ENCODE results near the gene GRK4. TPM values are rescaled to one million over a fixed set of nuclear protein-coding genes. Genes with fewer than 3 reads are reported as not detected.
"Not testable (repeated sequence)": the region's sequence is repeated elsewhere in the genome, so short reads cannot be mapped to it uniquely, and the experiment has no call there.

The GRK4 gene
- total RNA-seq, 1 donor from 2014 or later: 14.8 TPM

- DNase-seq (ENCODE audit: low spot score): peak; percentile 32
- ATAC-seq: no peak
- intact Hi-C loops (cut with DNase I): no loop called here
Measured at GRCh38 chr4:3046623-3047022, 83.3 kb downstream of the GRK4 start.

DNA sequence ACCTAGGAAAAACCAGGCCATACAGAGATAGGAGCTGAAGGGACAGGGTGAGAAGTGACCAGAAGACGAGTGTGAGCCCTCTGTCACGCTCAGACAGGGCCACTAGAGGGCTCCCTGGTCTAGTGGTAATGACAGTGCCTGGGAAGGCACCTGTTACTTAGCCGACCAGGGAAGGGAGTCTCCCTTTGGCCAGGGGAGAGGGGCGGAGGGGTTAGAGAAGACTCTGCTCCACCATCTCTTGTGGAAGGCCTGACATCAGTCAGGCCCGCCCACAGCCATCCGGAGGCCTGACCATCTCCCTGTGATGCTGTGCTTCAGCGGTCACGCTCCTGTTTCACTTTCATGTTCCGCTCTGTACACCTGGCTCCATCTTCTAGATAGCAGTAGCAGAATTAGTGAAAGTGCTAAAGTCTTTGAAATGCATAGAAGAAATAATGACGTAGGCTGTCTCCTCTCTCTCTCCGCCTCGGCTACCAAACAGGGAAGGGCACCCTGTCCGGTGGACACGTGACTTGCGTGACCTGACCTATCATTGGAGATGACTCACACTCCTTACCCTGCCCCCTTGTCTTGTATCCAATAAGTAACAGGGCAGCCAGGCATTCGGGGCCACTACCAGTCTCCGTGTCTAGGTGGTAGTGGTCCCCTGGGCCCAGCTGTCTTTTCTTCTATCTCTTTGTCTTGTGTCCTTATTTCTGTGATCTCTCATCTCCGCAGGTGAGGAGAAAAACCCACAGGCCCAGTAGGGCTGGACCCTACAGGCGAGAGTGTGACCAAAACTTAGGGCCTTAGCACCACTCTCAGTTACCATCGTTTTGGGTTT lies 84.3 kb downstream of the GRK4 start:
- intact Hi-C loops (cut with DNase I): no loop called here
- DNase-seq (ENCODE audit: low spot score) (peak; percentile 81), ATAC-seq (peak; percentile 59)

- ATAC-seq; intact Hi-C loops (cut with DNase I): not testable (repeated sequence)
- peak; percentile 51 for DNase-seq (ENCODE audit: low spot score)
Measured at GRCh38 chr4:3051141-3051897, 87.9 kb downstream of the GRK4 start.

GRCh38 chr4:3054169-3054759 lies 90.9 kb downstream of the GRK4 start:
- no peak for DNase-seq (ENCODE audit: low spot score)
- no peak for ATAC-seq
- intact Hi-C loops (cut with DNase I): no loop called here

DNA sequence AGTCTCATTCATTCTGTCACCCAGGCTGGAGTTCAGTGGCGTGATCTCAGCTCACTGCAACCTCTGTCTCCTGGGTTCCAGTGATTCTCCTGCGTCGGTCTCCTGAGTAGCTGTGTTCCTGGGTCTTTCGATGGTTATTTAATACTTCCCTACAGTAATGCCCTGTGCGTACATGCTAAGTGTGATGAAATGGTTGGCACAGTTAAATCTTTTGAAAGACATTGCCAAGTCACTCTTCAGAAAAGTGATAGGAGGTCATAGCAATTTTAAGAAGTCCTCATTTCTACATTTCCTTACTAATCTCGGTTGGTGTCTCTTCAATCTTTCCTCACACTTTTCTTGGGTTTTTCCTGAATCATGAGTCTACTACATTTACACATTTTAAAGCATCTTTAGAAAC lies 96.6 kb downstream of the GRK4 start:
- ATAC-seq: no peak
- no peak for DNase-seq (ENCODE audit: low spot score)
- intact Hi-C loops (cut with DNase I): no loop called here

GRCh38 chr4:3060946-3061345 lies 97.6 kb downstream of the GRK4 start:
- ATAC-seq (no peak), DNase-seq (ENCODE audit: low spot score) (no peak)
- intact Hi-C loops (cut with DNase I): no loop called here

DNA sequence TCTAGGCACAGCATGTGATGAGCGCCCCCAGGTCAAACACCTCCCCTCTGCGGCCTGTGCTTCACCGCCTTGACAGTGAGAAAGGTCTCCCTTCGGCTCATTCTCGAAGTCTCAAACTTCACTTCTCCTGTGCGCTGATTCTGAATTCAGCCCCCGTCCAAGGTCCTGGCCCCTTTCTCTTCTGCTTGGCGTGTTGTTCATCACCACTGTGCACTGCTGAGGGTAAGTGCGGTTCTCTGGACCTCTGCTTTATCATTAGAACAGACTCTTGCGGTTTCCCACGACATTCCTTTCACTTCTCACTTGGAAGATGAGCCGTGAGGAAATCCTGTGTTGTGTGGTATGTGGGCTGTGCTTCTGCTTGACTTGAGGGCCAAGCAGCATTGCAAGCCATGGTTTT lies 99.1 kb downstream of the GRK4 start:
- ATAC-seq (no peak), DNase-seq (ENCODE audit: low spot score) (no peak)
- intact Hi-C loops (cut with DNase I): no loop called here

GRCh38 chr4:3065551-3065950 lies 102.2 kb downstream of the GRK4 start:
- ATAC-seq (no peak), DNase-seq (ENCODE audit: low spot score) (no peak)
- intact Hi-C loops (cut with DNase I): no loop called here

DNA sequence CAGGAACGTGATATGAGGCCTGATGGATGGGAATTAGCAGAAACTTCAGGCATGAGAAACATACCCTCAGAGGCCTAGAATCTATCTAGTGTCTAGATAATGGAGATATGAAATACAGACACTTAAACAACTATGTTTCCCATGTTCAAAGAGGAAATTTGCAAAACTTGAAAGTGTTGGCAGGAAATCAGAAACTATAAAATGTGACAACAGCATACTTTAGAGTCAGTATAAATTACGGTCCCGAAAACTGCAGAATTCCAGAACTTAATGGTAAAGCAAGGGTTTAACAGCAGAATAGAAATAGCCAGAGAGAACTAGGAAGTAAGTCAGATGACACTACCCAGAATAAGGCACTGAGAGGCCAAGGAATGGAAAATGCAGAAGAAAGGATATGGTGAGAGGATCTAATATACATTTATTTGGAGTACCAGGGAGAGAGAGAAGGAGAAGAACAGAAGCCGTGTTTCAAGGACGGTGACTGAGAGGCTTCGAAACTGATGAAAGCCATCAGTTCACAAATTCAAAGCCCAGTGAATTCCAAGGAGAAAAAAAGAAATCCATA lies 103.5 kb downstream of the GRK4 start:
- DNase-seq (ENCODE audit: low spot score) (no peak), ATAC-seq (no peak)
- intact Hi-C loops (cut with DNase I): no loop called here

GRCh38 chr4:3067473-3068001 lies 104.2 kb downstream of the GRK4 start:
- DNase-seq (ENCODE audit: low spot score) (no peak), ATAC-seq (no peak)
- intact Hi-C loops (cut with DNase I): no loop called here

DNA sequence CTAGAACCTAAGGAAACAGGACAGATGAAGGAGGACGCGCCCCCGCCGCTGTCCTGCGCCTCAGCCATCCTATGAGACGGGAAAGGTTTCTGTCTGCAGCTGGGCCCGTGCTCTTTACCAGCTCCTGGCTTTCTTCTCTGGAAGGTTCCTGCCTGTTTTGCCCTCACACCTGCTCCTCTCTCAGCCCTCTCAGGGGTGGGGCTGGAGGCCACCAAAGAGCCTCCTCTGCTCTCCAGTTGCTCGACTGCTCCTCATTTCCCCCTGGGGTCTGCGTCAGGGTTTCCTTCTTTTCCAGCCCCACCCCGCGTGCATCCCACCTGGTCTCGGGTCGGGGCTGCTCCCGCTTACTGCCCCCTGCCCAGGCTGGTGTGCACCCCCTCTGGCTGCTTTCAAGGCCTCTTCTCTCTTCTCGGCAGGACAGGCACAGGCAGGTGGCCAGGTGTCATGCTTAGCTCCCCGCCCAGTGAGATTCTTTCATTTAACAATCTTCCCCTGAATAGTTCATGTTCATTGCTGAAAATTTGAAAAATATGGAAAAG lies 106.4 kb downstream of the GRK4 start:
- ATAC-seq: no peak
- no peak for DNase-seq (ENCODE audit: low spot score)
- intact Hi-C loops (cut with DNase I): no loop called here

- DNase-seq (ENCODE audit: low spot score): no peak
- intact Hi-C loops (cut with DNase I): no loop called here
- no peak for ATAC-seq
Measured at GRCh38 chr4:3070709-3071500, 107.5 kb downstream of the GRK4 start.

GRCh38 chr4:3071811-3072210 lies 108.4 kb downstream of the GRK4 start:
- intact Hi-C loops (cut with DNase I): no loop called here
- no peak for ATAC-seq

DNA sequence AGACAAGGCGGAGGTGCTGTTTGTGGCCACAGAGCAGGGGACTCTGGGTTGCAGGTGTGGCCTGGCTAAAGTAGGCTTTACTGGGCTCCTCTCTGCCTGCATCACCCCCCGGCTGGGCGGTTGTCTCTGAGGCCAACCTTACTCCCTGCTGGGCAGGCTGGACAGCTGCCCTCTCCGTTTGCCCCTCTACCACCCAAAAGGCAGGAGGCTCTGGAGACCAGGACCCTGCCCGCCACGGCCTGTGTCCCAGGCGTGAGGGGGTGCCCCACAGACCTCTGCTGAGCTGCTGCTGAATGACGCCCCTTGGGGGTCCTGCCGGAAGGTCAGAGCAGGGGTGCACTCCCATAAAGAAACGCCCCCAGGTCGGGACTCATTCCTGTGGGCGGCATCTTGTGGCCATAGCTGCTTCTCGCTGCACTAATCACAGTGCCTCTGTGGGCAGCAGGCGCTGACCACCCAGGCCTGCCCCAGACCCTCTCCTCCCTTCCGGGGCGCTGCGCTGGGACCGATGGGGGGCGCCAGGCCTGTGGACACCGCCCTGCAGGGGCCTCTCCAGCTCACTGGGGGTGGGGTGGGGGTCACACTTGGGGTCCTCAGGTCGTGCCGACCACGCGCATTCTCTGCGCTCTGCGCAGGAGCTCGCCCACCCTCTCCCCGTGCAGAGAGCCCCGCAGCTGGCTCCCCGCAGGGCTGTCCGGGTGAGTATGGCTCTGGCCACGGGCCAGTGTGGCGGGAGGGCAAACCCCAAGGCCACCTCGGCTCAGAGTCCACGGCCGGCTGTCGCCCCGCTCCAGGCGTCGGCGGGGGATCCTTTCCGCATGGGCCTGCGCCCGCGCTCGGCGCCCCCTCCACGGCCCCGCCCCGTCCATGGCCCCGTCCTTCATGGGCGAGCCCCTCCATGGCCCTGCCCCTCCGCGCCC lies 110.0 kb downstream of the GRK4 start:
- DNase-seq (ENCODE audit: low spot score): no peak
- ATAC-seq: no peak

More at GRCh38 chr4:3071811-3072210, 108.4 kb downstream of the GRK4 start:
- no peak for DNase-seq (ENCODE audit: low spot score)

DNA sequence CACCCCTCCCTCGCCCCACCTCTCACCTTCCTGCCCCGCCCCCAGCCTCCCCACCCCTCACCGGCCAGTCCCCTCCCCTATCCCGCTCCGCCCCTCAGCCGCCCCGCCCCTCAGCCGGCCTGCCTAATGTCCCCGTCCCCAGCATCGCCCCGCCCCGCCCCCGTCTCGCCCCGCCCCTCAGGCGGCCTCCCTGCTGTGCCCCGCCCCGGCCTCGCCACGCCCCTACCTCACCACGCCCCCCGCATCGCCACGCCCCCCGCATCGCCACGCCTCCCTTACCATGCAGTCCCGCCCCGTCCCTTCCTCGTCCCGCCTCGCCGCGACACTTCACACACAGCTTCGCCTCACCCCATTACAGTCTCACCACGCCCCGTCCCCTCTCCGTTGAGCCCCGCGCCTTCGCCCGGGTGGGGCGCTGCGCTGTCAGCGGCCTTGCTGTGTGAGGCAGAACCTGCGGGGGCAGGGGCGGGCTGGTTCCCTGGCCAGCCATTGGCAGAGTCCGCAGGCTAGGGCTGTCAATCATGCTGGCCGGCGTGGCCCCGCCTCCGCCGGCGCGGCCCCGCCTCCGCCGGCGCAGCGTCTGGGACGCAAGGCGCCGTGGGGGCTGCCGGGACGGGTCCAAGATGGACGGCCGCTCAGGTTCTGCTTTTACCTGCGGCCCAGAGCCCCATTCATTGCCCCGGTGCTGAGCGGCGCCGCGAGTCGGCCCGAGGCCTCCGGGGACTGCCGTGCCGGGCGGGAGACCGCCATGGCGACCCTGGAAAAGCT lies 110.9 kb downstream of the GRK4 start, which contains the start of the genes HTT and HTT-AS:
Gene HTT, plus strand, starts transcription at position 604 of the 768 bp plus-strand sequence. Its CDS starts 145 bp downstream, at position 749.
Gene HTT-AS, minus strand, starts transcription at position 461 of the 768 bp plus-strand sequence.
- DNase-seq (ENCODE audit: low spot score) (peak; percentile 99), ATAC-seq (peak; percentile 95)
- intact Hi-C loops (cut with DNase I): no loop called here

More for the DNA sequence above, 110.0 kb downstream of the GRK4 start:
- intact Hi-C loops (cut with DNase I): no loop called here

DNA sequence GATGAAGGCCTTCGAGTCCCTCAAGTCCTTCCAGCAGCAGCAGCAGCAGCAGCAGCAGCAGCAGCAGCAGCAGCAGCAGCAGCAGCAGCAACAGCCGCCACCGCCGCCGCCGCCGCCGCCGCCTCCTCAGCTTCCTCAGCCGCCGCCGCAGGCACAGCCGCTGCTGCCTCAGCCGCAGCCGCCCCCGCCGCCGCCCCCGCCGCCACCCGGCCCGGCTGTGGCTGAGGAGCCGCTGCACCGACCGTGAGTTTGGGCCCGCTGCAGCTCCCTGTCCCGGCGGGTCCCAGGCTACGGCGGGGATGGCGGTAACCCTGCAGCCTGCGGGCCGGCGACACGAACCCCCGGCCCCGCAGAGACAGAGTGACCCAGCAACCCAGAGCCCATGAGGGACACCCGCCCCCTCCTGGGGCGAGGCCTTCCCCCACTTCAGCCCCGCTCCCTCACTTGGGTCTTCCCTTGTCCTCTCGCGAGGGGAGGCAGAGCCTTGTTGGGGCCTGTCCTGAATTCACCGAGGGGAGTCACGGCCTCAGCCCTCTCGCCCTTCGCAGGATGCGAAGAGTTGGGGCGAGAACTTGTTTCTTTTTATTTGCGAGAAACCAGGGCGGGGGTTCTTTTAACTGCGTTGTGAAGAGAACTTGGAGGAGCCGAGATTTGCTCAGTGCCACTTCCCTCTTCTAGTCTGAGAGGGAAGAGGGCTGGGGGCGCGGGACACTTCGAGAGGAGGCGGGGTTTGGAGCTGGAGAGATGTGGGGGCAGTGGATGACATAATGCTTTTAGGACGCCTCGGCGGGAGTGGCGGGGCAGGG lies 111.7 kb downstream of the GRK4 start:
- peak; percentile 75 for DNase-seq (ENCODE audit: low spot score)
- intact Hi-C loops (cut with DNase I): no loop called here
- ATAC-seq: no peak

All from sciatic nerve (tissue), 2 donors.